ENCODE results near the gene ELOA.
A peak's percentile ranks its signal among the peaks of the same experiment; 100 is the strongest.

Gene ELOA

GRCh38 chr1:23795676-23796465 is 52.6 kb downstream of the ELOA start:
- Histone ChIP-seq H3K27me3 (ENCODE audit: insufficient read depth, insufficient read length) (no peaks in the 10 kb centered on the region), H3K9me3 (ENCODE audit: insufficient read depth, low read length) (no peaks in the 10 kb centered on the region), H3K9ac (ENCODE audit: insufficient read length, low read depth) (no peak overlapping the region), H3K36me3 (ENCODE audit: insufficient read depth, insufficient read length, low read length) (peaks cover 57% of the 10 kb centered on the region), H3K4me3 (ENCODE audit: insufficient read length, low read depth) (no peak overlapping the region), H3K4me1 (ENCODE audit: insufficient read depth, insufficient read length) (peaks cover 7% of the 10 kb centered on the region)
- DNase-seq (ENCODE audit: low read depth, low spot score), result no peak
- TF ChIP-seq SUZ12 (IDR thresholded peaks at IDR 0.05; ENCODE audit: extremely low read depth, insufficient read depth, insufficient read length) (no peak), ZNF274 (IDR thresholded peaks at IDR 0.05; ENCODE audit: low read depth, low read length) (no peak), YY1 (IDR thresholded peaks at IDR 0.05; ENCODE audit: insufficient read depth, insufficient read length) (no peak)

GRCh38 chr1:23796466-23797271 is 53.4 kb downstream of the ELOA start:
- Histone ChIP-seq H3K27me3 (ENCODE audit: insufficient read depth, insufficient read length) (peaks cover 3% of the 10 kb centered on the region), H3K9ac (ENCODE audit: insufficient read length, low read depth) (no peak overlapping the region), H3K9me3 (ENCODE audit: insufficient read depth, low read length) (no peaks in the 10 kb centered on the region), H3K4me3 (ENCODE audit: insufficient read length, low read depth) (no peak overlapping the region), H3K4me1 (ENCODE audit: insufficient read depth, insufficient read length) (peaks cover 9% of the 10 kb centered on the region), H3K36me3 (ENCODE audit: insufficient read depth, insufficient read length, low read length) (peaks cover 57% of the 10 kb centered on the region)
- TF ChIP-seq SUZ12 (IDR thresholded peaks at IDR 0.05; ENCODE audit: extremely low read depth, insufficient read depth, insufficient read length), result no peak
- no peak for TF ChIP-seq YY1 (IDR thresholded peaks at IDR 0.05; ENCODE audit: insufficient read depth, insufficient read length)
- no peak for TF ChIP-seq ZNF274 (IDR thresholded peaks at IDR 0.05; ENCODE audit: low read depth, low read length)
- DNase-seq (ENCODE audit: low read depth, low spot score), result no peak

GRCh38 chr1:23797478-23798448 is 54.5 kb downstream of the ELOA start:
- Histone ChIP-seq H3K36me3 (ENCODE audit: insufficient read depth, insufficient read length, low read length) (peaks cover 53% of the 10 kb centered on the region), H3K9me3 (ENCODE audit: insufficient read depth, low read length) (no peaks in the 10 kb centered on the region), H3K4me1 (ENCODE audit: insufficient read depth, insufficient read length) (peaks cover 9% of the 10 kb centered on the region), H3K9ac (ENCODE audit: insufficient read length, low read depth) (no peak overlapping the region), H3K27me3 (ENCODE audit: insufficient read depth, insufficient read length) (peaks cover 9% of the 10 kb centered on the region), H3K4me3 (ENCODE audit: insufficient read length, low read depth) (no peak overlapping the region)
- TF ChIP-seq YY1 (IDR thresholded peaks at IDR 0.05; ENCODE audit: insufficient read depth, insufficient read length) (no peak), ZNF274 (IDR thresholded peaks at IDR 0.05; ENCODE audit: low read depth, low read length) (no peak), SUZ12 (IDR thresholded peaks at IDR 0.05; ENCODE audit: extremely low read depth, insufficient read depth, insufficient read length) (no peak)
- no peak for DNase-seq (ENCODE audit: low read depth, low spot score)

- Histone ChIP-seq H3K36me3 (ENCODE audit: insufficient read depth, insufficient read length, low read length) (peaks cover 44% of the 10 kb centered on the region), H3K9me3 (ENCODE audit: insufficient read depth, low read length) (no peaks in the 10 kb centered on the region), H3K9ac (ENCODE audit: insufficient read length, low read depth) (peak overlapping the region; percentile 90), H3K27me3 (ENCODE audit: insufficient read depth, insufficient read length) (peaks cover 9% of the 10 kb centered on the region), H3K4me1 (ENCODE audit: insufficient read depth, insufficient read length) (peaks cover 9% of the 10 kb centered on the region), H3K4me3 (ENCODE audit: insufficient read length, low read depth) (no peak overlapping the region)
- DNase-seq (ENCODE audit: low read depth, low spot score), result no peak
- TF ChIP-seq SUZ12 (IDR thresholded peaks at IDR 0.05; ENCODE audit: extremely low read depth, insufficient read depth, insufficient read length) (no peak), YY1 (IDR thresholded peaks at IDR 0.05; ENCODE audit: insufficient read depth, insufficient read length) (no peak), ZNF274 (IDR thresholded peaks at IDR 0.05; ENCODE audit: low read depth, low read length) (no peak)
These were observed 55.4 kb downstream of the ELOA start for GRCh38 chr1:23798662-23799142.

GRCh38 chr1:23799255-23799569 is 55.9 kb downstream of the ELOA start:
- peak overlapping the region; percentile 90 for H3K9ac ChIP-seq (ENCODE audit: insufficient read length, low read depth)

GRCh38 chr1:23799570-23800399 is 56.5 kb downstream of the ELOA start:
- H3K9me3 ChIP-seq (ENCODE audit: insufficient read depth, low read length), result no peaks in the 10 kb centered on the region
- H3K9ac ChIP-seq (ENCODE audit: insufficient read length, low read depth), result peak overlapping the region; percentile 90
- TF ChIP-seq SUZ12 (IDR thresholded peaks at IDR 0.05; ENCODE audit: extremely low read depth, insufficient read depth, insufficient read length), result no peak
- no peak for TF ChIP-seq YY1 (IDR thresholded peaks at IDR 0.05; ENCODE audit: insufficient read depth, insufficient read length)
- TF ChIP-seq ZNF274 (IDR thresholded peaks at IDR 0.05; ENCODE audit: low read depth, low read length), result no peak
- peaks cover 36% of the 10 kb centered on the region for H3K36me3 ChIP-seq (ENCODE audit: insufficient read depth, insufficient read length, low read length)
- peaks cover 9% of the 10 kb centered on the region for H3K4me1 ChIP-seq (ENCODE audit: insufficient read depth, insufficient read length)
- H3K4me3 ChIP-seq (ENCODE audit: insufficient read length, low read depth), result peak overlapping the region; percentile 78
- peaks cover 9% of the 10 kb centered on the region for H3K27me3 ChIP-seq (ENCODE audit: insufficient read depth, insufficient read length)
- DNase-seq (ENCODE audit: low read depth, low spot score), result no peak

More at GRCh38 chr1:23799255-23799569, 55.9 kb downstream of the ELOA start:
- H3K4me1 ChIP-seq (ENCODE audit: insufficient read depth, insufficient read length), result peaks cover 9% of the 10 kb centered on the region
- peaks cover 42% of the 10 kb centered on the region for H3K36me3 ChIP-seq (ENCODE audit: insufficient read depth, insufficient read length, low read length)
- TF ChIP-seq ZNF274 (IDR thresholded peaks at IDR 0.05; ENCODE audit: low read depth, low read length) (no peak), YY1 (IDR thresholded peaks at IDR 0.05; ENCODE audit: insufficient read depth, insufficient read length) (no peak), SUZ12 (IDR thresholded peaks at IDR 0.05; ENCODE audit: extremely low read depth, insufficient read depth, insufficient read length) (no peak)
- H3K9me3 ChIP-seq (ENCODE audit: insufficient read depth, low read length), result no peaks in the 10 kb centered on the region
- H3K27me3 ChIP-seq (ENCODE audit: insufficient read depth, insufficient read length), result peaks cover 9% of the 10 kb centered on the region
- DNase-seq (ENCODE audit: low read depth, low spot score), result no peak
- peak overlapping the region; percentile 78 for H3K4me3 ChIP-seq (ENCODE audit: insufficient read length, low read depth)

Data from NT2/D1 (cell line).